Liver (tissue), 9 donors: ENCODE data around the gene MROH2B. TPM values are rescaled to one million over a fixed set of nuclear protein-coding genes. Genes with fewer than 3 reads are reported as not detected.

ENCODE experiments used
- DNase-seq: peaks from one replicate; pipeline ENCODE4 v3.0.0-alpha.2; 2017; ENCODE audit warnings: low spot score
- H3K27ac ChIP-seq, 2 donors: one replicate each; pipeline ENCODE4 v1.7.0; 2013; ENCODE audit warnings: inconsistent platforms in 2 of 2, low read length in 2 of 2, control low read depth in 1 of 2, low read depth in 1 of 2, mild to moderate bottlenecking in 1 of 2
- H3K27me3 ChIP-seq, 4 donors: one replicate each; pipeline versions ENCODE4 v1.6.1 to v1.7.0; 2013; ENCODE audit warnings: low read length in 3 of 4, inconsistent platforms in 1 of 4, mild to moderate bottlenecking in 1 of 4, moderate library complexity in 1 of 4; ENCODE audit not compliant: control insufficient read depth in 4 of 4, insufficient read depth in 4 of 4
- H3K36me3 ChIP-seq, 4 donors: one replicate each; pipeline versions ENCODE4 v1.6.1 to v1.7.0; 2013; ENCODE audit warnings: low read length in 3 of 4, mild to moderate bottlenecking in 3 of 4, low read depth in 1 of 4, moderate library complexity in 1 of 4; ENCODE audit not compliant: control insufficient read depth in 4 of 4, insufficient read depth in 3 of 4
- H3K4me1 ChIP-seq, 4 donors: one replicate each; pipeline versions ENCODE4 v1.6.1 to v1.7.0; 2013; ENCODE audit warnings: low read length in 3 of 4, mild to moderate bottlenecking in 3 of 4, moderate library complexity in 1 of 4; ENCODE audit not compliant: control insufficient read depth in 4 of 4, insufficient read depth in 4 of 4
- H3K4me3 ChIP-seq, 3 donors: one replicate each; pipeline versions ENCODE4 v1.6.1 to v1.7.0; 2013; ENCODE audit warnings: low read length in 3 of 3, control low read depth in 1 of 3, low read depth in 1 of 3, mild to moderate bottlenecking in 1 of 3
- H3K9ac ChIP-seq, 2 donors: one replicate each; pipeline ENCODE4 v1.7.0; 2013; ENCODE audit warnings: low read length in 2 of 2, mild to moderate bottlenecking in 2 of 2, moderate library complexity in 2 of 2, control low read depth in 1 of 2, low read depth in 1 of 2
- H3K9me3 ChIP-seq, 4 donors: one replicate each; pipeline versions ENCODE4 v1.6.1 to v1.7.0; 2013; ENCODE audit warnings: low read length in 3 of 4; ENCODE audit not compliant: control insufficient read depth in 4 of 4
- EGR1 ChIP-seq, 2 donors: IDR thresholded peaks; 2 replicates each; pipeline ENCODE4 v1.6.1; 2016 to 2018; ENCODE audit warnings: antibody characterized with exemption in 2 of 2, low read depth in 2 of 2
- FOXA1 ChIP-seq: IDR thresholded peaks from 2 replicates; pipeline ENCODE4 v1.6.1; 2016; ENCODE audit warnings: antibody characterized with exemption
- GABPA ChIP-seq, 2 donors: IDR thresholded peaks in 1 of 2; conservative IDR thresholded peaks in 1 of 2; 2 replicates each; pipeline ENCODE4 v1.6.1; 2016; ENCODE audit warnings: antibody characterized with exemption in 2 of 2, mild to moderate bottlenecking in 1 of 2, moderate library complexity in 1 of 2
- HNF4A ChIP-seq, 2 donors: conservative IDR thresholded peaks; 2 replicates each; pipeline ENCODE4 v1.6.1; 2016; ENCODE audit warnings: antibody characterized with exemption in 2 of 2, mild to moderate bottlenecking in 2 of 2
- JUND ChIP-seq, 2 donors: IDR thresholded peaks; 2 replicates each; pipeline ENCODE4 v1.6.1; 2016; ENCODE audit warnings: antibody characterized with exemption in 2 of 2
- NR2F2 ChIP-seq: IDR thresholded peaks from 2 replicates; pipeline ENCODE4 v1.6.1; 2016; ENCODE audit warnings: antibody characterized with exemption
- RAD21 ChIP-seq, 2 donors: IDR thresholded peaks; 2 replicates each; pipeline ENCODE4 v1.6.1; 2016; ENCODE audit warnings: antibody characterized with exemption in 2 of 2, mild to moderate bottlenecking in 2 of 2
- RXRA ChIP-seq, 2 donors: IDR thresholded peaks; 2 replicates each; pipeline ENCODE4 v1.6.1; 2017 to 2018; ENCODE audit warnings: antibody characterized with exemption in 2 of 2, mild to moderate bottlenecking in 1 of 2
- SP1 ChIP-seq: IDR thresholded peaks from 2 replicates; pipeline ENCODE4 v1.6.1; 2018; ENCODE audit warnings: antibody characterized with exemption, mild to moderate bottlenecking
- TAF1 ChIP-seq: conservative IDR thresholded peaks from 2 replicates; pipeline ENCODE4 v1.6.1; 2016; ENCODE audit warnings: antibody characterized with exemption, mild to moderate bottlenecking
- YY1 ChIP-seq: IDR thresholded peaks from 2 replicates; pipeline ENCODE4 v1.6.1; 2016; ENCODE audit warnings: antibody characterized with exemption, mild to moderate bottlenecking
- WGBS: extraction: QIAGEN DNeasy Blood & Tissue Kit; methylation state at CpG from one replicate; pipeline ENCODE4 v1.1.7; 2013; 5-methylcytosine and 5-hydroxymethylcytosine counted together
- polyA plus RNA-seq, 2 donors: library from polyadenylated mRNA; stranded (reverse) in 1 of 2; unstranded in 1 of 2; fragments of 200-250 nt in 1 of 2; fragments of >200 nt in 1 of 2; fragmentation: Nextera tagmentation in 1 of 2; extraction: Ambion mirVana in 1 of 2; gene quantifications; one replicate each; pipeline versions ENCODE4 v1.2.1 to v1.2.3, GENCODE V29; 2013 to 2015
- total RNA-seq, 2 donors: library from RNA; depleted of rRNA; stranded (reverse); fragments of >200 nt; gene quantifications; one replicate each; pipeline ENCODE4 v1.2.3, GENCODE V29; 2014
- TF ChIP-seq, protein P1 (sequence below): fragments of 150-350 bp; IDR thresholded peaks from 2 replicates; pipeline ENCODE4 v1.5.1; 2017; ENCODE audit warnings: improper control_type of control experiment, low read depth, low read length; ENCODE audit not compliant: missing input control
- TF ChIP-seq, protein P2 (sequence below): IDR thresholded peaks from 2 replicates; pipeline ENCODE4 v1.6.1; 2016; ENCODE audit warnings: antibody characterized with exemption, mild to moderate bottlenecking
- TF ChIP-seq, protein P3 (sequence below): IDR thresholded peaks from 2 replicates; pipeline ENCODE4 v1.6.1; 2016; ENCODE audit warnings: antibody characterized with exemption
- TF ChIP-seq, protein P4 (sequence below): IDR thresholded peaks from 2 replicates; pipeline ENCODE4 v1.6.1; 2016; ENCODE audit warnings: antibody characterized with exemption
- TF ChIP-seq, protein P5 (sequence below): IDR thresholded peaks from 2 replicates; pipeline ENCODE4 v1.6.1; 2016; ENCODE audit warnings: antibody characterized with exemption
- donor health status: healthy.
- donor health status: healthy.
- donor health status: healthy.
- donor health status: healthy.
- donor health status: healthy.

MROH2B gene
- total and polyA plus RNA-seq, 4 donors = under 0.01 to 0.46 (median 0.06) TPM; not detected in 1

DNA sequence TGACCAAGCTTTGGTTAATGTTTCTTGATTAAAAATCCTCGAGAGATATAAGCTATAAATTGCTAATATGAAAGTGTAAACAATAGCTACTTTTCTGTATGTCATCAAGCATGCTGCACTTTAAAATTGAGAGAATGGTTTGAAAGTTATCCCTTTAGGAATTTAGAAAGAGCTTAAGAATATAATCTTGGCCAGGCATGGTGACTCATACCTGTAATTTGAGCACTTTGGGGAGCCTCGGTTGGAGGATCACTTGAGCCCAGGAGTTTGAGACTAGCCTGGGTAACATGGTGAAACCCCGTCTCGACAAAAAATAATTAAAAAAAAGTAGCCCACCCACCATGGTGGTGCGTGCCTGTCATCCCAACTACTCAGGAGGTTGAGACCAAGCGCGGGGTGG lies 12.2 kb upstream of the MROH2B start:
- no peak overlapping the region for H3K27ac ChIP-seq
- no peaks in the 10 kb centered on the region for H3K4me1 ChIP-seq
- H3K4me3 ChIP-seq = no peak overlapping the region
- no peaks in the 10 kb centered on the region for H3K9me3 ChIP-seq
- TF ChIP-seq JUND (IDR thresholded peaks at IDR 0.05) (no peak), TAF1 (no peak), YY1 (no peak), FOXA1 (no peak), GABPA (IDR thresholded peaks at IDR 0.05 in 1 of 2, conservative IDR thresholded peaks at IDR 0.05 in 1 of 2) (no peak), NR2F2 (no peak)
- TF ChIP-seq, protein P1, sequence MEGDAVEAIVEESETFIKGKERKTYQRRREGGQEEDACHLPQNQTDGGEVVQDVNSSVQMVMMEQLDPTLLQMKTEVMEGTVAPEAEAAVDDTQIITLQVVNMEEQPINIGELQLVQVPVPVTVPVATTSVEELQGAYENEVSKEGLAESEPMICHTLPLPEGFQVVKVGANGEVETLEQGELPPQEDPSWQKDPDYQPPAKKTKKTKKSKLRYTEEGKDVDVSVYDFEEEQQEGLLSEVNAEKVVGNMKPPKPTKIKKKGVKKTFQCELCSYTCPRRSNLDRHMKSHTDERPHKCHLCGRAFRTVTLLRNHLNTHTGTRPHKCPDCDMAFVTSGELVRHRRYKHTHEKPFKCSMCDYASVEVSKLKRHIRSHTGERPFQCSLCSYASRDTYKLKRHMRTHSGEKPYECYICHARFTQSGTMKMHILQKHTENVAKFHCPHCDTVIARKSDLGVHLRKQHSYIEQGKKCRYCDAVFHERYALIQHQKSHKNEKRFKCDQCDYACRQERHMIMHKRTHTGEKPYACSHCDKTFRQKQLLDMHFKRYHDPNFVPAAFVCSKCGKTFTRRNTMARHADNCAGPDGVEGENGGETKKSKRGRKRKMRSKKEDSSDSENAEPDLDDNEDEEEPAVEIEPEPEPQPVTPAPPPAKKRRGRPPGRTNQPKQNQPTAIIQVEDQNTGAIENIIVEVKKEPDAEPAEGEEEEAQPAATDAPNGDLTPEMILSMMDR = no peak
- TF ChIP-seq, protein P2, sequence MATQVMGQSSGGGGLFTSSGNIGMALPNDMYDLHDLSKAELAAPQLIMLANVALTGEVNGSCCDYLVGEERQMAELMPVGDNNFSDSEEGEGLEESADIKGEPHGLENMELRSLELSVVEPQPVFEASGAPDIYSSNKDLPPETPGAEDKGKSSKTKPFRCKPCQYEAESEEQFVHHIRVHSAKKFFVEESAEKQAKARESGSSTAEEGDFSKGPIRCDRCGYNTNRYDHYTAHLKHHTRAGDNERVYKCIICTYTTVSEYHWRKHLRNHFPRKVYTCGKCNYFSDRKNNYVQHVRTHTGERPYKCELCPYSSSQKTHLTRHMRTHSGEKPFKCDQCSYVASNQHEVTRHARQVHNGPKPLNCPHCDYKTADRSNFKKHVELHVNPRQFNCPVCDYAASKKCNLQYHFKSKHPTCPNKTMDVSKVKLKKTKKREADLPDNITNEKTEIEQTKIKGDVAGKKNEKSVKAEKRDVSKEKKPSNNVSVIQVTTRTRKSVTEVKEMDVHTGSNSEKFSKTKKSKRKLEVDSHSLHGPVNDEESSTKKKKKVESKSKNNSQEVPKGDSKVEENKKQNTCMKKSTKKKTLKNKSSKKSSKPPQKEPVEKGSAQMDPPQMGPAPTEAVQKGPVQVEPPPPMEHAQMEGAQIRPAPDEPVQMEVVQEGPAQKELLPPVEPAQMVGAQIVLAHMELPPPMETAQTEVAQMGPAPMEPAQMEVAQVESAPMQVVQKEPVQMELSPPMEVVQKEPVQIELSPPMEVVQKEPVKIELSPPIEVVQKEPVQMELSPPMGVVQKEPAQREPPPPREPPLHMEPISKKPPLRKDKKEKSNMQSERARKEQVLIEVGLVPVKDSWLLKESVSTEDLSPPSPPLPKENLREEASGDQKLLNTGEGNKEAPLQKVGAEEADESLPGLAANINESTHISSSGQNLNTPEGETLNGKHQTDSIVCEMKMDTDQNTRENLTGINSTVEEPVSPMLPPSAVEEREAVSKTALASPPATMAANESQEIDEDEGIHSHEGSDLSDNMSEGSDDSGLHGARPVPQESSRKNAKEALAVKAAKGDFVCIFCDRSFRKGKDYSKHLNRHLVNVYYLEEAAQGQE = no peak
- no peaks in the 10 kb centered on the region for H3K36me3 ChIP-seq
- H3K9ac ChIP-seq = no peak overlapping the region
- no peaks in the 10 kb centered on the region for H3K27me3 ChIP-seq
- no peak for DNase-seq
- WGBS = 90% methylated on average over 7 of the region's 7 CpGs

DNA sequence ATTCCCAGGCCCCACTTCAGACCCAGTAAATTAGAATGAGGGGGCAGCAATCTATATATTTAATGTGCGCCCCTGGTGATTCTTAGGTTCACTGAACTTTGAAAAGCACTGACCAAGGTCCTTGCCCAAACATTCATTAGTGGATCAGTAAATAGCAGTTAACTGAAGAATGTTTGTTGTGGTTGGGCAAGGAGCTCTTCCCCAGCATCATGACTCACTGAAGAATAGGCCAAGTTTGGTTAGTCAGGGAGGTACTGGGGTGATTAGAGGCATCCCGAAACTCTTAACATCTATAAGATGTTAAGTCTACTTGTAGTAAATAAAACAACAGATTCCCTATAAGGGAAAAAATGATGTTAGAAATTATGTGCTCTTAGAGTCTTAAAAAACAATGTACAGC lies 833 bp upstream of the MROH2B start:
- Histone ChIP-seq H3K4me1 (no peaks in the 10 kb centered on the region), H3K36me3 (no peaks in the 10 kb centered on the region), H3K27me3 (no peaks in the 10 kb centered on the region), H3K4me3 (no peak overlapping the region), H3K9me3 (no peaks in the 10 kb centered on the region), H3K9ac (no peak overlapping the region), H3K27ac (no peak overlapping the region)
- DNase-seq = no peak
- TF ChIP-seq HNF4A (conservative IDR thresholded peaks at IDR 0.05) = no peak
- no peak for TF ChIP-seq FOXA1
- no peak for TF ChIP-seq TAF1
- no peak for TF ChIP-seq GABPA (IDR thresholded peaks at IDR 0.05 in 1 of 2, conservative IDR thresholded peaks at IDR 0.05 in 1 of 2)
- TF ChIP-seq SP1 = no peak
- TF ChIP-seq, protein P2 = no peak
- TF ChIP-seq EGR1 (IDR thresholded peaks at IDR 0.05; ENCODE audit: low read depth in 2 of 2) = no peak
- TF ChIP-seq, protein P3, sequence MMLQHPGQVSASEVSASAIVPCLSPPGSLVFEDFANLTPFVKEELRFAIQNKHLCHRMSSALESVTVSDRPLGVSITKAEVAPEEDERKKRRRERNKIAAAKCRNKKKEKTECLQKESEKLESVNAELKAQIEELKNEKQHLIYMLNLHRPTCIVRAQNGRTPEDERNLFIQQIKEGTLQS = no peak
- TF ChIP-seq, protein P1 = no peak
- TF ChIP-seq, protein P4, sequence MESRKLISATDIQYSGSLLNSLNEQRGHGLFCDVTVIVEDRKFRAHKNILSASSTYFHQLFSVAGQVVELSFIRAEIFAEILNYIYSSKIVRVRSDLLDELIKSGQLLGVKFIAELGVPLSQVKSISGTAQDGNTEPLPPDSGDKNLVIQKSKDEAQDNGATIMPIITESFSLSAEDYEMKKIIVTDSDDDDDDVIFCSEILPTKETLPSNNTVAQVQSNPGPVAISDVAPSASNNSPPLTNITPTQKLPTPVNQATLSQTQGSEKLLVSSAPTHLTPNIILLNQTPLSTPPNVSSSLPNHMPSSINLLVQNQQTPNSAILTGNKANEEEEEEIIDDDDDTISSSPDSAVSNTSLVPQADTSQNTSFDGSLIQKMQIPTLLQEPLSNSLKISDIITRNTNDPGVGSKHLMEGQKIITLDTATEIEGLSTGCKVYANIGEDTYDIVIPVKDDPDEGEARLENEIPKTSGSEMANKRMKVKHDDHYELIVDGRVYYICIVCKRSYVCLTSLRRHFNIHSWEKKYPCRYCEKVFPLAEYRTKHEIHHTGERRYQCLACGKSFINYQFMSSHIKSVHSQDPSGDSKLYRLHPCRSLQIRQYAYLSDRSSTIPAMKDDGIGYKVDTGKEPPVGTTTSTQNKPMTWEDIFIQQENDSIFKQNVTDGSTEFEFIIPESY = no peak
- TF ChIP-seq, protein P5, sequence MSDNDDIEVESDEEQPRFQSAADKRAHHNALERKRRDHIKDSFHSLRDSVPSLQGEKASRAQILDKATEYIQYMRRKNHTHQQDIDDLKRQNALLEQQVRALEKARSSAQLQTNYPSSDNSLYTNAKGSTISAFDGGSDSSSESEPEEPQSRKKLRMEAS = no peak
- TF ChIP-seq NR2F2 = no peak
- TF ChIP-seq RAD21 (IDR thresholded peaks at IDR 0.05) = no peak
- TF ChIP-seq RXRA (IDR thresholded peaks at IDR 0.05) = no peak
- 99% methylated on average over 2 of the region's 2 CpGs for WGBS
